ENCODE data around the gene ZNF135. TPM values are rescaled to one million over a fixed set of nuclear protein-coding genes. Genes with fewer than 3 reads are reported as not detected.

Gene ZNF135
- total and polyA plus RNA-seq, 2 donors: 7.0 to 14.6 TPM

DNA sequence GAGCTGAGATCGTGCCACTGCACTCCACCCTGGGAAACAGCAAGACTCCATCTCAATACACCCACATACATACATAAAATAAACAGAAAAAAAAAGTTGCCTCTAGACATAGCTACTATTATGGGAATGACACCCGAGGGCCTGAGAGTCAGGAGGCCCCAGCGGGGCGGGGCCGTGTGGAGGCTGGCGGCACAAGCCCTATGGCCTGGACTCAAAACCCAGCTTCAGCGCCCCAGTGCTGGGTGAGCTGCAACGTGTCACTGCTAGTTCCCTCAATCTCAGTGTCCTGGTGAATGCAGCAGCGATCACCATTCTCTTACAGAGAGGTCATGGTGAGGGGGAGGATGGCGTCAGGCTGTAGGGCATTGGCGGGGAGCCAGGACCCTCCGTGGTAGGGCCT, 34.4 kb upstream of the ZNF135 start:
- Histone ChIP-seq H3K36me3 (ENCODE audit: control insufficient read depth in 2 of 2, insufficient read depth in 2 of 2, low read length in 1 of 2) (no peaks in the 10 kb centered on the region), H3K9me3 (ENCODE audit: control insufficient read depth in 2 of 2, insufficient read depth in 1 of 2, low read length in 1 of 2) (peaks cover 7 to 50% of the 10 kb centered on the region in 2 donors), H3K4me1 (ENCODE audit: control insufficient read depth in 2 of 2, insufficient read depth in 2 of 2, low read length in 2 of 2) (no peaks in the 10 kb centered on the region), H3K27me3 (ENCODE audit: control insufficient read depth in 2 of 2, insufficient read depth in 1 of 2, low read length in 1 of 2) (no peaks in the 10 kb centered on the region), H3K4me3 (ENCODE audit: low read length in 2 of 2) (no peak overlapping the region), H3K27ac (ENCODE audit: low read depth in 1 of 2, low read length in 1 of 2) (no peak overlapping the region)
- no peak for DNase-seq (ENCODE audit: low read depth in 6 of 9, low spot score in 9 of 9)
- WGBS: 95% methylated on average over 12 of the region's 12 CpGs

DNA sequence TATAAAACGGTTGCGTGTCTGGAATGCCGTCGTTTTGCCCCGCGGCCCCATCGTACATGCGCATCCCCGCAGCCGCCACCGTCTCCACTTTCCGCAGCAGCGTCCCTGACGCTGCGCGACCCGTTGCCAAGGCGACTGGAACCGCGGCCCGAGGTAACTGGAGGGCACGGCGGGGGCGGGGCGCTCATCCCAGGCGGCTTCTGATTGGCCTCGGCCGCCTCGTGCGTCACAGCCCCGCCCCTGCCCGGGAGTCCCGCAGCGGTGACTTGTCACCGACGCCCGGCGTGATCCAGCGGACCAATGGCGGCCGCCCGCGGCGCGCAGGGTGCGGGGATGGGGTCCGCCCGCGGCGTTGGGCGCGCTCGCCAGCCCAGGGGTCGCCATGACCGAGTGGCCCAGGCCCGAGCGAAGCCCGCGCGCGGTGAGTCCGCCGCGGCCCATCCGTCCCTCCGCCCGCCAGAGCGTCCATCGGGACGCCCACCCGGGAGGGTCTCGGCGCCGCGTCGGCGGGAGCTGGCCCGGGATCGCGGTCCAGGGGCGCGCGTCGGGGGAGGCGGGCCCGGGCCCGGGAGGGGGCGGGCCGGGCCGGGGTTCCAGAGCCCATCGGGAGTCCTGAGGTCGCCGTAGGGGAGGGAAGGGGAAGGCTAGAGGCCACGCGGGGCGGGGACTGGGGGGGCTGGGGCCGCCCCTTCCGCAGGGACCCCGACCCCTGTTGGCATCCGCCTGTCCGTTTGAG, 25.2 kb upstream of the ZNF135 start, which contains the start of gene ZSCAN1:
TSS of gene ZSCAN1 (plus strand) at position 285 of the 736 bp plus-strand sequence. CDS start 3,812 bp downstream, outside the sequence.
- Histone ChIP-seq H3K4me3 (ENCODE audit: low read length in 2 of 2) (peak within 1 kb of the TSS in 1 of 2 donors; percentile 35), H3K36me3 (ENCODE audit: control insufficient read depth in 2 of 2, insufficient read depth in 2 of 2, low read length in 1 of 2) (no peaks in the 10 kb centered on the region), H3K27ac (ENCODE audit: low read depth in 1 of 2, low read length in 1 of 2) (peak within 1 kb of the TSS in 1 of 2 donors; percentile 18), H3K27me3 (ENCODE audit: control insufficient read depth in 2 of 2, insufficient read depth in 1 of 2, low read length in 1 of 2) (peaks cover 0 to 14% of the 10 kb centered on the region in 2 donors), H3K4me1 (ENCODE audit: control insufficient read depth in 2 of 2, insufficient read depth in 2 of 2, low read length in 2 of 2) (no peaks in the 10 kb centered on the region), H3K9me3 (ENCODE audit: control insufficient read depth in 2 of 2, insufficient read depth in 1 of 2, low read length in 1 of 2) (peaks cover 16 to 64% of the 10 kb centered on the region in 2 donors)
- 7% methylated on average over 101 of the region's 101 CpGs for WGBS
- peak in 5 of 9 donors; percentile 0 to 47 (median 34) for DNase-seq (ENCODE audit: low read depth in 6 of 9, low spot score in 9 of 9)

- H3K27ac ChIP-seq (ENCODE audit: low read depth in 1 of 2, low read length in 1 of 2): no peak overlapping the region
- peaks cover 0 to 14% of the 10 kb centered on the region in 2 donors for H3K27me3 ChIP-seq (ENCODE audit: control insufficient read depth in 2 of 2, insufficient read depth in 1 of 2, low read length in 1 of 2)
- no peak for DNase-seq (ENCODE audit: low read depth in 6 of 9, low spot score in 9 of 9)
- H3K36me3 ChIP-seq (ENCODE audit: control insufficient read depth in 2 of 2, insufficient read depth in 2 of 2, low read length in 1 of 2): no peaks in the 10 kb centered on the region
- no peaks in the 10 kb centered on the region for H3K4me1 ChIP-seq (ENCODE audit: control insufficient read depth in 2 of 2, insufficient read depth in 2 of 2, low read length in 2 of 2)
- 16% methylated on average over 20 of the region's 20 CpGs for WGBS
- H3K9me3 ChIP-seq (ENCODE audit: control insufficient read depth in 2 of 2, insufficient read depth in 1 of 2, low read length in 1 of 2): peaks cover 15 to 64% of the 10 kb centered on the region in 2 donors
- H3K4me3 ChIP-seq (ENCODE audit: low read length in 2 of 2): peak overlapping the region in 1 of 2 donors; percentile 35
Measured at GRCh38 chr19:58034477-58034793, 24.6 kb upstream of the ZNF135 start.

DNA sequence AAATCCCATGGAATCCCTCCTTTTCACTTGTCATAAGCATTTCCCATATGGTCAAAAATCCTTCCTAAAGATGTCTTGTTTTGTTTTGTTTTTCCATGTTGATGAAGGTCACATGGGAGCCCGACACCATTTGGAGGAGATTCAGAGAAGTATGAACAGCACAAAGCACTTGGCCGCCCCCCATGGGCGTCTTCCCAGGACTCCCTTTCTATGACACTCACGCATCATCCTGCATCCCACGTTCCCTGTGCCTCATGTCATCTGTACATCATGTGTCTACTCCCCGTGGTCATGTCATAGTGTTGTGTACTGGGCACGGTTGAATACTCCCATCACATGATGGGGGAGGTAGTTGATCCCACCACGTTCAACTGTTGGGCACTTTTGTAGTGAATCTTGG, 23.2 kb upstream of the ZNF135 start:
- H3K27ac ChIP-seq (ENCODE audit: low read depth in 1 of 2, low read length in 1 of 2): no peak overlapping the region
- H3K27me3 ChIP-seq (ENCODE audit: control insufficient read depth in 2 of 2, insufficient read depth in 1 of 2, low read length in 1 of 2): peaks cover 0 to 14% of the 10 kb centered on the region in 2 donors
- H3K9me3 ChIP-seq (ENCODE audit: control insufficient read depth in 2 of 2, insufficient read depth in 1 of 2, low read length in 1 of 2): peaks cover 16 to 71% of the 10 kb centered on the region in 2 donors
- H3K4me1 ChIP-seq (ENCODE audit: control insufficient read depth in 2 of 2, insufficient read depth in 2 of 2, low read length in 2 of 2): no peaks in the 10 kb centered on the region
- H3K36me3 ChIP-seq (ENCODE audit: control insufficient read depth in 2 of 2, insufficient read depth in 2 of 2, low read length in 1 of 2): no peaks in the 10 kb centered on the region
- H3K4me3 ChIP-seq (ENCODE audit: low read length in 2 of 2): no peak overlapping the region
- 82% methylated on average over 8 of the region's 8 CpGs for WGBS
- DNase-seq (ENCODE audit: low read depth in 6 of 9, low spot score in 9 of 9): no peak

GRCh38 chr19:58037927-58038687, 21.0 kb upstream of the ZNF135 start:
- Histone ChIP-seq H3K4me3 (ENCODE audit: low read length in 2 of 2) (no peak overlapping the region), H3K36me3 (ENCODE audit: control insufficient read depth in 2 of 2, insufficient read depth in 2 of 2, low read length in 1 of 2) (no peaks in the 10 kb centered on the region), H3K27ac (ENCODE audit: low read depth in 1 of 2, low read length in 1 of 2) (no peak overlapping the region), H3K9me3 (ENCODE audit: control insufficient read depth in 2 of 2, insufficient read depth in 1 of 2, low read length in 1 of 2) (peaks cover 20 to 77% of the 10 kb centered on the region in 2 donors), H3K4me1 (ENCODE audit: control insufficient read depth in 2 of 2, insufficient read depth in 2 of 2, low read length in 2 of 2) (no peaks in the 10 kb centered on the region), H3K27me3 (ENCODE audit: control insufficient read depth in 2 of 2, insufficient read depth in 1 of 2, low read length in 1 of 2) (peaks cover 0 to 14% of the 10 kb centered on the region in 2 donors)
- 54% methylated on average over 43 of the region's 44 CpGs for WGBS
- no peak for DNase-seq (ENCODE audit: low read depth in 6 of 9, low spot score in 9 of 9)

DNA sequence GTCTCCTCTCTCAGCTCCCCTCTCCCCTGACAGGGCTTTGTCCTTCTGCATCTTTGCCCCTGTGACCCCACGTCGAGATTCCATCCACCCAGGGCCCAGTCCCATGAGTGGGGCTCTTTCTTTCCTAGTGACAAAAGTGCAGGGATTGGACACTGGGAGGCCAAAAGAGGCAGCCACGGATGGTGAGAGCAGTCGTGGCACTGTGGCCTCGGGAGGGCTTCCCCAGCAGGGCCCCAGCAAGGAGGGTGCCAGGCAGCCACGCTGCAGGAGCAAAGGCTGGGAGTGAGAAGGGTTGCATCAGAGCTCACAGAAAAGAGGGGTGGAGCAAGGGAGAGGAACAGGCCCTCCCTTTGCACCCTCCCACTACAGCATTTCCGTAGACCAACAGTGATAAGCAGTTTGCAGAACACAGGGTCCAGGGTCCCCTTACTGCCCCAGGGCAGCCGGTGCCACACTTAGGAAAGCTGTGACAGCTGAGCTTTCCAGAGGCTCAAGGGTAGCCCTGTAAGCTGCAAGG, 20.3 kb upstream of the ZNF135 start:
- H3K27ac ChIP-seq (ENCODE audit: low read depth in 1 of 2, low read length in 1 of 2): no peak overlapping the region
- no peak for DNase-seq (ENCODE audit: low read depth in 6 of 9, low spot score in 9 of 9)
- no peaks in the 10 kb centered on the region for H3K4me1 ChIP-seq (ENCODE audit: control insufficient read depth in 2 of 2, insufficient read depth in 2 of 2, low read length in 2 of 2)
- H3K9me3 ChIP-seq (ENCODE audit: control insufficient read depth in 2 of 2, insufficient read depth in 1 of 2, low read length in 1 of 2): peaks cover 19 to 76% of the 10 kb centered on the region in 2 donors
- H3K27me3 ChIP-seq (ENCODE audit: control insufficient read depth in 2 of 2, insufficient read depth in 1 of 2, low read length in 1 of 2): peaks cover 0 to 8% of the 10 kb centered on the region in 2 donors
- no peaks in the 10 kb centered on the region for H3K36me3 ChIP-seq (ENCODE audit: control insufficient read depth in 2 of 2, insufficient read depth in 2 of 2, low read length in 1 of 2)
- WGBS: 26% methylated on average over 8 of the region's 8 CpGs
- H3K4me3 ChIP-seq (ENCODE audit: low read length in 2 of 2): no peak overlapping the region

- Histone ChIP-seq H3K27me3 (ENCODE audit: control insufficient read depth in 2 of 2, insufficient read depth in 1 of 2, low read length in 1 of 2) (no peaks in the 10 kb centered on the region), H3K36me3 (ENCODE audit: control insufficient read depth in 2 of 2, insufficient read depth in 2 of 2, low read length in 1 of 2) (no peaks in the 10 kb centered on the region), H3K9me3 (ENCODE audit: control insufficient read depth in 2 of 2, insufficient read depth in 1 of 2, low read length in 1 of 2) (peaks cover 14 to 79% of the 10 kb centered on the region in 2 donors), H3K4me3 (ENCODE audit: low read length in 2 of 2) (no peak overlapping the region), H3K27ac (ENCODE audit: low read depth in 1 of 2, low read length in 1 of 2) (no peak overlapping the region), H3K4me1 (ENCODE audit: control insufficient read depth in 2 of 2, insufficient read depth in 2 of 2, low read length in 2 of 2) (no peaks in the 10 kb centered on the region)
- 90% methylated on average over 21 of the region's 21 CpGs for WGBS
- DNase-seq (ENCODE audit: low read depth in 6 of 9, low spot score in 9 of 9): no peak
Measured at GRCh38 chr19:58040751-58041525, 18.1 kb upstream of the ZNF135 start.

DNA sequence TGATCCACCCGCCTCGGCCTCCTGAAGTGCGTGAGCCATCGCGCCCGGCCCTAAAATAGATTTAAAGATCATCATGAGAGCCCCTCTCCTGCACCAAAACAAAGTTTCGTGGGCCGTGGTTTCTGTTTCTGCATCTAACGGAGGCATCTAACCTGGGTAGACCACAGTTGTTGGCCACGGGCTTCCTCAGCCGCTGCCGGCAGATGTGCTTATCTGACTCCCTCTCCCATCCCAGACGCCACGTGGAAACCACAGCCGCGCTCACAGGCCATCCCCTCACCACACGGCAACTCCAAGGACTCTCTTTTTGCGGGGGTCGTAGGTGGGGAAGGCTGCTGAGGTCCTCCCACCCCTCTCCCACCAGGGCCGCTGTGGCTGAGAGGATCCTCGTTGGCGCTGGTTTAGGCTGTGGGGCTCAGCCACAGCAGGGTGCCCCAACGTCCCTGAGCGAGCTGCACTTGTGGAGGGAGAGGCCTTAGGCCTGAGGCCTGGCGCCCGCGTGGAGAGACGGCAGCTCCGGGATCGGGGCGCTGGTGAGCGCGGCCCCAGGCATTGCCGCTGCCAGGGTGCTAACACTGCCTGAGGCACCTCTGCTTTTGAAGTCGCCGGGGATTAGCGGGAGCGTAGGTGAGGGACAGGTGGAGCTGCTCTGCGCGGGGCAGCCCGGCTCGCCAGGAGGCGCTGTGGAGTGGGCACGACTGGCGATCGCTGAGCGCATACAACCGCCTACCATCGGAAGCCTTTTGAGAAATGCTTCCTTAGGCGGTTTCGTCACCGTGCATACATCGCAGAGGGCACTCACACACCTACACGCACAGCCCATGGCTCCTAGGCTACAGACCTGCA, 16.4 kb upstream of the ZNF135 start:
- no peak for DNase-seq (ENCODE audit: low read depth in 6 of 9, low spot score in 9 of 9)
- H3K36me3 ChIP-seq (ENCODE audit: control insufficient read depth in 2 of 2, insufficient read depth in 2 of 2, low read length in 1 of 2): no peaks in the 10 kb centered on the region
- peaks cover 19 to 85% of the 10 kb centered on the region in 2 donors for H3K9me3 ChIP-seq (ENCODE audit: control insufficient read depth in 2 of 2, insufficient read depth in 1 of 2, low read length in 1 of 2)
- H3K27ac ChIP-seq (ENCODE audit: low read depth in 1 of 2, low read length in 1 of 2): no peak overlapping the region
- H3K27me3 ChIP-seq (ENCODE audit: control insufficient read depth in 2 of 2, insufficient read depth in 1 of 2, low read length in 1 of 2): no peaks in the 10 kb centered on the region
- 56% methylated on average over 54 of the region's 54 CpGs for WGBS
- no peak overlapping the region for H3K4me3 ChIP-seq (ENCODE audit: low read length in 2 of 2)
- H3K4me1 ChIP-seq (ENCODE audit: control insufficient read depth in 2 of 2, insufficient read depth in 2 of 2, low read length in 2 of 2): no peaks in the 10 kb centered on the region

All from thymus (tissue), 11 donors.